Calu3 (cell line): Measurements from ENCODE around the gene CRYZL1. TPM values are rescaled to one million over a fixed set of nuclear protein-coding genes. Genes with fewer than 3 reads are reported as not detected.

Experiments
- BruUV-seq: library from RNA; stranded (reverse); fragments of 400-500 nt; replicated peaks from 2 replicates; lab custom pipeline; 2021; lab: Mats Ljungman, UMichigan
- CTCF ChIA-PET: fragments of 300-600 bp; sonication (Branson Sonifier 250); formaldehyde crosslinking; loops from one replicate; lab custom pipeline; 2022; ENCODE audit warnings: antibody characterized with exemption; lab: Charles Lee
- DNase-seq: peaks from one replicate; pipeline ENCODE4 v3.0.0; 2022
- H3K27ac Mint-ChIP-seq: one replicate; pipeline ENCODE4 v1.8.0; 2022; ENCODE audit warnings: mixed read lengths; ENCODE audit not compliant: unreplicated experiment
- H3K27me3 Mint-ChIP-seq: one replicate; pipeline ENCODE4 v1.8.0; 2022; ENCODE audit warnings: mixed read lengths; ENCODE audit not compliant: unreplicated experiment
- H3K36me3 Mint-ChIP-seq: one replicate; pipeline ENCODE4 v1.8.0; 2022; ENCODE audit warnings: mild to moderate bottlenecking, moderate library complexity, mixed read lengths; ENCODE audit not compliant: insufficient read depth, unreplicated experiment
- H3K4me1 Mint-ChIP-seq: one replicate; pipeline ENCODE4 v1.8.0; 2022; ENCODE audit warnings: mild to moderate bottlenecking, low read depth, mixed read lengths; ENCODE audit not compliant: unreplicated experiment
- H3K4me3 Mint-ChIP-seq: one replicate; pipeline ENCODE4 v1.8.0; 2022; ENCODE audit warnings: mild to moderate bottlenecking, low read depth, moderate library complexity, mixed read lengths; ENCODE audit not compliant: unreplicated experiment
- H3K9me3 Mint-ChIP-seq: one replicate; pipeline ENCODE4 v1.8.0; 2022; ENCODE audit warnings: low read depth, mixed read lengths; ENCODE audit not compliant: unreplicated experiment
- CTCF ChIP-seq: fragments of 200-600 bp; IDR thresholded peaks from one replicate; pipeline ENCODE4 v1.8.0; 2022; ENCODE audit warnings: antibody characterized with exemption; ENCODE audit not compliant: unreplicated experiment
- intact Hi-C: fragments of 100-400 bp; cut with micrococcal nuclease; formaldehyde crosslinking; loops from one replicate; pipeline ENCODE4 v1.10.0; 2022; ENCODE audit not compliant: unreplicated experiment
- total RNA-seq: library from RNA; stranded (reverse); gene quantifications from 2 replicates; pipeline ENCODE4 v1.2.3, GENCODE V29; 2022

CRYZL1 gene
- total RNA-seq, 1 experiment from 2014 or later: 22.1 TPM

GRCh38 chr21:33674226-33674625, 32.7 kb upstream of the CRYZL1 start:
- no peaks in the 10 kb centered on the region for H3K27me3 Mint-ChIP-seq
- no peaks in the 10 kb centered on the region for H3K36me3 Mint-ChIP-seq
- no peaks in the 10 kb centered on the region for H3K9me3 Mint-ChIP-seq
- no peak overlapping the region for H3K27ac Mint-ChIP-seq
- no peak overlapping the region for H3K4me3 Mint-ChIP-seq
- H3K4me1 Mint-ChIP-seq: peaks cover 31% of the 10 kb centered on the region
- intact Hi-C loops: no loop called here
- no peak for TF ChIP-seq CTCF
- CTCF ChIA-PET: interaction anchor here (0.6 kb wide), 1 partner anchor 19 kb away, joined by 3 read pairs; no protein-coding TSS in a partner anchor
- DNase-seq: no peak
- BruUV-seq: no TSS peak

GRCh38 chr21:33673473-33673872, 31.9 kb upstream of the CRYZL1 start:
- CTCF ChIA-PET: interaction anchor here (0.6 to 0.7 kb wide), 2 partner anchors 10 to 18 kb away, joined by 3 read pairs; no protein-coding TSS in a partner anchor
- Mint-ChIP-seq H3K9me3 (no peaks in the 10 kb centered on the region), H3K27ac (no peak overlapping the region), H3K36me3 (no peaks in the 10 kb centered on the region), H3K27me3 (no peaks in the 10 kb centered on the region), H3K4me1 (peaks cover 27% of the 10 kb centered on the region), H3K4me3 (no peak overlapping the region)
- intact Hi-C loops: no loop called here
- no TSS peak for BruUV-seq
- DNase-seq: no peak
- no peak for TF ChIP-seq CTCF

- intact Hi-C loops: no loop called here
- Mint-ChIP-seq H3K4me1 (peaks cover 15% of the 10 kb centered on the region), H3K9me3 (no peaks in the 10 kb centered on the region), H3K27ac (no peak overlapping the region), H3K27me3 (no peaks in the 10 kb centered on the region), H3K4me3 (no peak overlapping the region), H3K36me3 (no peaks in the 10 kb centered on the region)
- no peak for TF ChIP-seq CTCF
- CTCF ChIA-PET: interaction anchor here (0.6 kb wide), 1 partner anchor 199 kb away, joined by 3 read pairs; no protein-coding TSS in a partner anchor
- no TSS peak for BruUV-seq
- no peak for DNase-seq
Measured at GRCh38 chr21:33670076-33670978, 28.8 kb upstream of the CRYZL1 start.

GRCh38 chr21:33668620-33669019, 27.1 kb upstream of the CRYZL1 start:
- Mint-ChIP-seq H3K36me3 (no peaks in the 10 kb centered on the region), H3K4me3 (no peak overlapping the region), H3K4me1 (peaks cover 7% of the 10 kb centered on the region), H3K27ac (no peak overlapping the region), H3K27me3 (no peaks in the 10 kb centered on the region), H3K9me3 (no peaks in the 10 kb centered on the region)
- CTCF ChIA-PET: no interaction called here
- no TSS peak for BruUV-seq
- no peak for TF ChIP-seq CTCF
- DNase-seq: no peak
- intact Hi-C loops: no loop called here
